Stimulated activated CD4-positive, alpha-beta T cell treated with anti-CD3 and anti-CD28 coated beads, TNF-alpha, amount 100 ng/mL, for 1 hour (primary cell): Measurements from ENCODE around the gene NBR1.
"Not testable (repeated sequence)": the region's sequence is repeated elsewhere in the genome, so short reads cannot be mapped to it uniquely, and the experiment has no call there.

Experiments used
- DNase-seq, 3 donors: peaks; one replicate each; pipeline ENCODE4 v3.0.0-alpha.2; 2020; ENCODE audit warnings: low read depth in 3 of 3, low spot score in 1 of 3

Gene NBR1, protein sequence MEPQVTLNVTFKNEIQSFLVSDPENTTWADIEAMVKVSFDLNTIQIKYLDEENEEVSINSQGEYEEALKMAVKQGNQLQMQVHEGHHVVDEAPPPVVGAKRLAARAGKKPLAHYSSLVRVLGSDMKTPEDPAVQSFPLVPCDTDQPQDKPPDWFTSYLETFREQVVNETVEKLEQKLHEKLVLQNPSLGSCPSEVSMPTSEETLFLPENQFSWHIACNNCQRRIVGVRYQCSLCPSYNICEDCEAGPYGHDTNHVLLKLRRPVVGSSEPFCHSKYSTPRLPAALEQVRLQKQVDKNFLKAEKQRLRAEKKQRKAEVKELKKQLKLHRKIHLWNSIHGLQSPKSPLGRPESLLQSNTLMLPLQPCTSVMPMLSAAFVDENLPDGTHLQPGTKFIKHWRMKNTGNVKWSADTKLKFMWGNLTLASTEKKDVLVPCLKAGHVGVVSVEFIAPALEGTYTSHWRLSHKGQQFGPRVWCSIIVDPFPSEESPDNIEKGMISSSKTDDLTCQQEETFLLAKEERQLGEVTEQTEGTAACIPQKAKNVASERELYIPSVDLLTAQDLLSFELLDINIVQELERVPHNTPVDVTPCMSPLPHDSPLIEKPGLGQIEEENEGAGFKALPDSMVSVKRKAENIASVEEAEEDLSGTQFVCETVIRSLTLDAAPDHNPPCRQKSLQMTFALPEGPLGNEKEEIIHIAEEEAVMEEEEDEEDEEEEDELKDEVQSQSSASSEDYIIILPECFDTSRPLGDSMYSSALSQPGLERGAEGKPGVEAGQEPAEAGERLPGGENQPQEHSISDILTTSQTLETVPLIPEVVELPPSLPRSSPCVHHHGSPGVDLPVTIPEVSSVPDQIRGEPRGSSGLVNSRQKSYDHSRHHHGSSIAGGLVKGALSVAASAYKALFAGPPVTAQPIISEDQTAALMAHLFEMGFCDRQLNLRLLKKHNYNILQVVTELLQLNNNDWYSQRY

DNA sequence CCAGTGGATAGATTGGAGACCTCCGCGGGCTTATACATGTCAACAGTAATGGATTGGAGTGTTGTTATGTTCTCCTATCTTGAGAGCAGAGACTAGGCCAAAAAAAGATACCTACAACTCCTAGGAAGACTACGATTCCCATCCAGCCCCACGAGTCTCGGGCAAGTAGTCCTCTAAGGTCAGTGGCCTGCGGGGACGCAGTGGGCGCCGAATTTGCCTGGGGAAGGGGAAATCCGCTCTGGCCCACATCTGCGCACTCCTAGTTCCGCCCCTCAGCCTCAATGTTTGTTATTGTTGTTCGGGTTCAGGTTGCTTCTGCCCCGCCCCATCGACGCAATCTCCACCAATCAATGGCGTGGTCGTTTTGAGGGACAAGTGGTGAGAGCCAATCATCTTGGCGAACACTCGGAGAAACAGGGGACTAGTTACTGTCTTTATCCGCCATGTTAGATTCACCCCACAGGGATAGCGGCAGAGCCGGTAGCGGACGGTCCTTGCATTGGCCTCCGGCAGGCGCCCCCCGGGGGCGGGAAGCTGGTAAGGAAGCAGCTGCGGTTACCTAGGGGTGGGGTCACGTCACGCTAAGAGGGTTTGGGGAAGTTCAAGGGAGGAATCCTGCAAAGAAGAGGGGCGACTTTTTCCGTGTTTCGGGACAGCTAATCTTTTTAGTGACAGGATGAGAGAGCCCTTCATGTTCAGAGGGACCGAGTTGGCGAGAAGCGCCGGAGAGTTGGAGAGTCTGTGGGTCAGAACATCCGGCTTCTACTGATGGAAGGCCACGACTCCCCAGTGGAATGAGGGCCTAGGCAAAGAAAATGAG lies at the start of gene NBR1:
NBR1 (plus strand) TSS at position 449 of the 820 bp plus-strand sequence. CDS start 4,586 bp downstream, outside the sequence.
- peak; percentile 82 to 88 (median 87) for DNase-seq

DNA sequence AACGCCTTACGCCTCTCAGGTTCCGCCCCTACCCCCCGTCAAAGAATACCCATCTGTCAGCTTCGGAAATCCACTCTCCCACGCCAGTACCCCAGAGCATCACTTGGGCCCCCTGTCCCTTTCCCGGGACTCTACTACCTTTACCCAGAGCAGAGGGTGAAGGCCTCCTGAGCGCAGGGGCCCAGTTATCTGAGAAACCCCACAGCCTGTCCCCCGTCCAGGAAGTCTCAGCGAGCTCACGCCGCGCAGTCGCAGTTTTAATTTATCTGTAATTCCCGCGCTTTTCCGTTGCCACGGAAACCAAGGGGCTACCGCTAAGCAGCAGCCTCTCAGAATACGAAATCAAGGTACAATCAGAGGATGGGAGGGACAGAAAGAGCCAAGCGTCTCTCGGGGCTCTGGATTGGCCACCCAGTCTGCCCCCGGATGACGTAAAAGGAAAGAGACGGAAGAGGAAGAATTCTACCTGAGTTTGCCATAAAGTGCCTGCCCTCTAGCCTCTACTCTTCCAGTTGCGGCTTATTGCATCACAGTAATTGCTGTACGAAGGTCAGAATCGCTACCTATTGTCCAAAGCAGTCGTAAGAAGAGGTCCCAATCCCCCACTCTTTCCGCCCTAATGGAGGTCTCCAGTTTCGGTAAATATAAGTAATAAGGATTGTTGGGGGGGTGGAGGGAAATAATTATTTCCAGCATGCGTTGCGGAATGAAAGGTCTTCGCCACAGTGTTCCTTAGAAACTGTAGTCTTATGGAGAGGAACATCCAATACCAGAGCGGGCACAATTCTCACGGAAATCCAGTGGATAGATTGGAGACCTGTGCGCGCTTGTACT lies 45.7 kb upstream of the NBR1 start, which contains the start of gene BRCA1:
BRCA1 (minus strand) TSS at position 232 of the 834 bp plus-strand sequence. CDS start 1,268 bp downstream, outside the sequence.
- DNase-seq, result peak; percentile 77 to 88 (median 81)

DNA sequence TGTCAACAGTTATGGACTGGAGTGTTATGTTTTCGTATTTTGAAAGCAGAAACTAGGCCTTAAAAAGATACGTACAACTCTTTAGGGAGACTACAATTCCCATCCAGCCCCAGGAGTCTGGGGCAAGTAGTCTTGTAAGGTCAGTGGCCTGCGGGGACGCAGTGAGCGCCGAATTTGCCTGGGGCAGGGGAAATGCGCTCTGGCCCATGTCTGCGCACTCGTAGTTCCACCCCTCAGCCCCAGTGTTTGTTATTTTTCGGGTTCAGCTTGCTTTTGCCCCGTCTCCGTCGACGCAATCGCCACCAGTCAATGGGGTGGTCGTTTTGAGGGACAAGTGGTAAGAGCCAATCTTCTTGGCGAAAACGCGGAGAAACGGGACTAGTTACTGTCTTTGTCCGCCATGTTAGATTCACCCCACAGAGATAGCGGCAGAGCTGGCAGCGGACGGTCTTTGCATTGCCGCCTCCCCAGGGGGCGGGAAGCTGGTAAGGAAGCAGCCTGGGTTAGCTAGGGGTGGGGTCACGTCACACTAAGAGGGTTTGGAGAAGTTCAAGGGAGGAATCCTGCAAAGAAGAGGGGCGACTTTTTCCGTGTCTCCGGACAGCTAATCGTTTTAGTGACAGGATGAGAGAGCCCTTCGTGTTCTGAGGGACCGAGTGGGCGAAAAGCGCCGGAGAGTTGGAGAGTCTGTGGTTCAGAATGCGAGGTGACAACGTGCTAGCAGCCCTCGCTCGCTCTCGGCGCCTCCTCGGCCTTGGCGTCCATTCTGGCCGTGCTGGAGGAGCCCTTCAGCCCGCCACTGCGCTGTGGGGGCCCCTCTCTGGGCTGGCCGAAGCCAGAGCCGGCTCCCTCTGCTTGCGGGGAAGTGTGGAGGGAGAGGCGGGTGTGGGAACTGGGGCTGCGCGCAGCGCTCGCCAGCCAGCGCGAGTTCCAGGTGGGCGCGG lies 44.8 kb upstream of the NBR1 start:
- no peak for DNase-seq

DNA sequence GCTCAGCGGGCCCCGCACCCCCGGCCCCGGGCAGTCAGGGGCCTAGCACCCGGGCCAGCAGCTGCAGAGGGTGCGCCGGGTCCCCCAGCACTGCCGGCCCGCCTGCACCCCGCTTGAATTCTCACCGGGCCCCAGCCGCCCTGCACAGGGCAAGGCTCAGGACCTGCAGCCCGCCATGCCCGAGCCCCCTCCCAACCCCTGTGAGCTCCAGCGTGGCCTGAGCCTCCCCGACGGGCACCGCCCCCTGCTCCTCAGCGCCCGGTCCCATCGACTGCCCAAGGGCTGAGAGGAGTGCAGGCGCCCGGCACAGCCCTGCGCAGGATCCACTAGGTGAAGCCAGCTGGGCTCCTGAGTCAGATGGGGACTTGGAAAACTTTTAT lies 44.1 kb upstream of the NBR1 start:
- no peak for DNase-seq

DNA sequence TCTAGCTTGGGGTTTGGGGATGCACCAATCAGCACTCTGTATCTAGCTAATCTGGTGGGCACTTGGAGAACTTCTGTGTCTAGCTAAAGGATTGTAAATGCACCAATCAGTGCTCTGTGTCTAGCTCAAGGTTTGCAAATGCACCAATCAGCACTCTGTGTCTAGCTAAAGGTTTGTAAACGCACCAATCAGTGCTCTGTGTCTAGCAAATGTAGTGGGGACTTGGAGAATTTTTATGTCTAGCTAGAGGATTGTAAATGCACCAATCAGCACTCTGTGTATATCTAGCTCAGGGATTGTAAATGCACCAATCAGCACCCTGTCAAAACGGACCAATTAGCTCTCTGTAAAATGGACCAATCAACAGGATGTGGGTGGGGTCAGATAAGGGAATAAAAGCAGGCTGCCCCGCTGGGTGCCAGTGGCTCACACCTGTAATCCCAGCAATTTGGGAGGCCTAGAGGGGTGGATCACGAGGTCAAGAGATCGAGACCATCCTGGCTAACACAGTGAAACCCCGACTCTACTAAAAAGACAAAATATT lies 43.6 kb upstream of the NBR1 start:
- not testable (repeated sequence) for DNase-seq

DNA sequence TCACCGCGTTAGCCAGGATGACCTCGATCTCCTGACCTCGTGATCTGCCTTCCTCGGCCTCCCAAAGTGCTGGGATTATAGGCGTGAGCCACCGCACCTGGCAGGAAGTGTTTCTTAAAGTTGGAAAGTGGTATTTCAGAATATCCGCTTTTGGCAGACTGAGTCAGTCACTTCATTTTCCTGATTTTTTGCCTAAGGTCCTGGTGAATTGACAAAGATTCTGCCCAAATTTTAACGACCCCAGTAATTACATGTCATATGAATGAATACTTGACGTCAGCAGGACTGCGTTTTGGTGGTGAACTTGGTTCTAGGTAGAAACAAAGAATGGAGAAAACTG lies 41.4 kb upstream of the NBR1 start:
- no peak for DNase-seq

DNA sequence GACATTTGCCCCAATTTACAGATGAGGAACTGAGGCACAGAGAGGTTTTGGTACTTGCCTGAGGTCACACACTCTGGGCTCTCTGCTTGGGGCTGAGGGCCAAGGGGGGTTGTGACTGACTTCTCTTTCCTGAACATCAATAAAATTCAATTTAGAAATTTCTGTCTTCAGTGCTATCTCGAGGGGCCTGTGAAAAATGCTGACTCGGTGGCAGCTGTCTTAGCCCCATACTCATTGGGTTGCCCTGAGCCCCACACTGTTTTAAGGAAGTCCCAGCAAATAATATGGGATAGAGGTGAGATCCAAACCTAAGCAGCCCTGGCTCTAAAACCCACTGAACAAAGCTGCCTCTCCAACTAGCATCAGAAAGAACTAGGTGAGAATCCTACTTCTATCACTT lies 38.9 kb upstream of the NBR1 start:
- DNase-seq, result no peak

DNA sequence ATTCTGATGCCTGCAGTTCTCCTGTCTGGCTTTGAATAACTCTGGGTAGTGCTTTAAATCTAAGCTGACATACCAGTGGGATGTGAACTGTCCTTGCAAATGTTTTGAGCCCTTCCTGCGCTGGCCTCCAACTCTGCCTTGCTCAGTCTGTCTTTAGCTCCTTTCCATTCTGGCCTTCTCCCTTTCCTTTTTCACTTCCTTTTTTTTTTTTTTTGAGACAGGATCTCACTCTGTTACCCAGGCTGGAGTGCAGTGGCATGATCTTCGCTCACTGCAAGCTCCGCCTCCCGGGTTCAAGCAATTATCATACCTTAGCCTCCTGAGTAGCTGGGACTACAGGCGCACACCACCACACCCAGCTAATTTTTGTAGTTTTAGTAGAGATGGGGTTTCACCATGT lies 37.6 kb upstream of the NBR1 start:
- not testable (repeated sequence) for DNase-seq

- DNase-seq, result no peak
Observed at GRCh38 chr17:43134774-43135453, 36.1 kb upstream of the NBR1 start.

- no peak for DNase-seq
Observed at GRCh38 chr17:43135454-43135819, 35.6 kb upstream of the NBR1 start.

- not testable (repeated sequence) for DNase-seq
Observed at GRCh38 chr17:43136574-43136973, 34.4 kb upstream of the NBR1 start.

DNA sequence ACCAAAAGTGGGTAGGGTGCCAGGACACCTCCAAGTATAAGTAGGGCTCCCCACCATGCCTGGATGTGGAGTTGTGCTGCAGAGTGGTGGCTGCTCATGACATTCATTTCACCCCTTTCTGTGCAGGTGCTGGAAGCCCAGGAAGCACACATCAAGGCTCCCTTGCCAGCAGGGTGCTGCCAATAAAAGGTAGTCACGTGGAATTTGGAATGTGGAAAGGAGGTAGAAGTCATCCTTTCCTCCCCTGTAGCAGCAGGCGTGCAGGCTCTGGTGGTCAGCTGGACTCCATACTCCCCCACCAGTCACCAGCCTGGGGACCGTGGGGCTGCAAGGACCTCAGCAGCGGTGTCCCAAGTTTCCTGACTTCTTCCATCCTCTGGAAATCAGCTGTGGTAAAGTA lies 32.5 kb upstream of the NBR1 start:
- not testable (repeated sequence) for DNase-seq

DNA sequence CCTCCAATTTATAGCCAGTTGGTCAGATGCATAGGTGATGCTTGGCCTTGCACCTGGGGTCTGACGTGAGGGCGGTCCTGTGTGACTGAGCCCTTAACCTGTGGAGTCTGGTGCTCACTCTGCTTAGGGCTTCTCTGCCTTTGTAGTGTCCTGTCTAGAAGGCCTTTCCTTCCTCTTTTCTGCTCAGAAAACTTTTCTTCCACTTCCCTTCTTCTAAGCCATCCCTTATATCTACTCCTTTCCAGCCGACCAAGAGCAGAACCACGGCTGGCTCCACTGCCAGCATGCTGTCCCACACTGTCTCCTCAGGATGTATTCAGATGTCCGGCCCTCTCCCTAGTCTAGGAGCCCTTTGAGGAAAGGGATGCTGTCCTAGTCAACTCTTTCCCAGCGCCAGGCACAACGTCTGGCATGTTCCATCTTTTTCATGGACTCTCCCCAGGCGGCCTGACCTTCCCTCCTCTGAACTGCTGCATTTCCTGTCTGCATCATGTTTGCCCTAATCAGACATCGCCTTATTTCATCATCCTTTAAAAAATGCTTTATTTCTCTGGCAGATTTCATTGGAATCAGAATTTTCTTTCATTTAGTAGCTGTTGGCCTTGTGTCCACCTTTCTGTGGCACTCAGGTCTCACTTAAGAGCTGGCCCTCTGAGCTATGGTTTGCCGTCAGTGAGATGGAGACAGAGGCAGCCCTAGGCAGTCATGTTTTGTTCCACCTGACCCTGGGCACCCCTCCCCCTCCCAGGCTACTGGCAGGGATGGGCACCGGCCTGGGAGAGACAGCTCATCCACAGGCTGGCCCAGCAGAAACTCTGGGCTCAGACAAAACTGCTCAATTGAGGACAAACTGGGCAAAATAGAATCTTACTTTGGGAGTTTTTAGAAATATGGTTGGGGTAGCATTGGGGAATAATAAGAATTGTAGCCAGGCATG lies 30.4 kb upstream of the NBR1 start:
- no peak for DNase-seq

GRCh38 chr17:43142153-43142552 lies 28.9 kb upstream of the NBR1 start:
- DNase-seq, result no peak

GRCh38 chr17:43143201-43143600 lies 27.8 kb upstream of the NBR1 start:
- DNase-seq, result no peak

DNA sequence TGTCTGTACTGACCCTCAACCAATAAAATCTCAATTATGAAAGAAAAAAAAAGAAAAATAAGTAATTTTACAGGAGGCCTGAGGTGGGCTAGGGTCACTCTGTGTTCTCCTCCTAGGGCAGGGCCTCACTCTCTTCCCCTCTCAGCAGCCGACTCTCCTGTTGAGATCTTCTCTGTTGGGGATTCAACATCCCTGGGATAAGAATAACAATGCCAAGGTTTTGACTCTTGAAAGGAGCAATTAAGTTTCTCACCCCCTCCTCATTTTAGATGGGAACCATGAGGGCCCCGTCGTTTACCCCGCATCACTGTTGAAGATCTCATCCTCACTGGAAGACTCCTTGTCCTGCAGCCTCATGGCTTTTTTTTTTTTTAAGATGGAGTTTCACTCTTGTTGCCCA lies 24.4 kb upstream of the NBR1 start:
- no peak for DNase-seq

DNA sequence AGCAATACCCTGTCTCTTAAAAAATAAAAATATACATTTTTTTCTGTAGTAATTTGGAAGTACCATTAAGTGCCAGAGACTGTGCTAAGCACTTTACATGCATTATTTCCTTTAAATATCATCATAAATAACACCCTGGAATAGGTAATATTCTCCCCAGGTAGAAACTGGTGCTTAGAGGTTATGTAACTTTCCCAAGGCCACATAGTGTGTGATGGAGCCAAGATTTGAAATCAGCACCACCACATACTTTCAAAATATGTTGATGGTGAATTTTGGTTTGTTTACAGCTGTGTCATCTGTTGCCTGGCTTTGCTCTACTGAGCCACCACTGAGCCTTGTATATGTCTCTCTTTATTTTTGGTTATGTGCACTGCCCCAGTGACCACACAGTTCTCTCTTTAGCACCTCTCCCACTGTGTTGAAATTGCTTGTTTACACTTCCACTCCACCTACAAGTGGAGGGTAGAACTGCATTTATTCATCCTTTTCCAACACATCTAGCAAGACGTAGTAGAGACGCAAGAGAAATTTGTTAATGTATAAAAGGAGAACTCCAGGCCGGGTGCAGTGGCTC lies 19.0 kb upstream of the NBR1 start:
- no peak for DNase-seq
